Measurements from ENCODE around the gene LCLAT1. TPM values are rescaled to one million over a fixed set of nuclear protein-coding genes. Genes with fewer than 3 reads are reported as not detected.
"Not testable (repeated sequence)": the region's sequence is repeated elsewhere in the genome, so short reads cannot be mapped to it uniquely, and the experiment has no call there.

Gene LCLAT1
- total RNA-seq, 1 donor from 2014 or later, result 18.8 TPM

- Histone ChIP-seq H3K9ac (ENCODE audit: low read depth in 1 of 3, low read length in 3 of 3) (no peak overlapping the region), H3K27me3 (ENCODE audit: control insufficient read depth in 3 of 3, insufficient read depth in 3 of 3, low read length in 3 of 3) (no peaks in the 10 kb centered on the region), H3K27ac (ENCODE audit: low read depth, low read length) (no peak overlapping the region), H3K36me3 (ENCODE audit: control insufficient read depth in 3 of 3, insufficient read depth in 3 of 3, low read length in 3 of 3) (no peaks in the 10 kb centered on the region), H3K4me1 (ENCODE audit: control insufficient read depth in 3 of 3, insufficient read depth in 3 of 3, low read length in 3 of 3) (no peaks in the 10 kb centered on the region), H3K4me3 (ENCODE audit: low read length in 3 of 3) (no peak overlapping the region), H3K9me3 (ENCODE audit: control insufficient read depth in 3 of 3, low read length in 3 of 3) (no peaks in the 10 kb centered on the region)
Observed at GRCh38 chr2:30601375-30601774, 154.3 kb downstream of the LCLAT1 start.

- Histone ChIP-seq H3K27me3 (ENCODE audit: control insufficient read depth in 3 of 3, insufficient read depth in 3 of 3, low read length in 3 of 3) (no peaks in the 10 kb centered on the region), H3K36me3 (ENCODE audit: control insufficient read depth in 3 of 3, insufficient read depth in 3 of 3, low read length in 3 of 3) (no peaks in the 10 kb centered on the region), H3K9ac (ENCODE audit: low read depth in 1 of 3, low read length in 3 of 3) (no peak overlapping the region), H3K9me3 (ENCODE audit: control insufficient read depth in 3 of 3, low read length in 3 of 3) (no peaks in the 10 kb centered on the region), H3K4me1 (ENCODE audit: control insufficient read depth in 3 of 3, insufficient read depth in 3 of 3, low read length in 3 of 3) (no peaks in the 10 kb centered on the region), H3K27ac (ENCODE audit: low read depth, low read length) (no peak overlapping the region), H3K4me3 (ENCODE audit: low read length in 3 of 3) (no peak overlapping the region)
Observed at GRCh38 chr2:30605197-30605596, 158.2 kb downstream of the LCLAT1 start.

- no peak overlapping the region for H3K27ac ChIP-seq (ENCODE audit: low read depth, low read length)
- no peaks in the 10 kb centered on the region for H3K4me1 ChIP-seq (ENCODE audit: control insufficient read depth in 3 of 3, insufficient read depth in 3 of 3, low read length in 3 of 3)
- no peaks in the 10 kb centered on the region for H3K9me3 ChIP-seq (ENCODE audit: control insufficient read depth in 3 of 3, low read length in 3 of 3)
- H3K36me3 ChIP-seq (ENCODE audit: control insufficient read depth in 3 of 3, insufficient read depth in 3 of 3, low read length in 3 of 3), result no peaks in the 10 kb centered on the region
- H3K9ac ChIP-seq (ENCODE audit: low read depth in 1 of 3, low read length in 3 of 3), result no peak overlapping the region
- no peaks in the 10 kb centered on the region for H3K27me3 ChIP-seq (ENCODE audit: control insufficient read depth in 3 of 3, insufficient read depth in 3 of 3, low read length in 3 of 3)
- H3K4me3 ChIP-seq (ENCODE audit: low read length in 3 of 3), result no peak overlapping the region
Observed at GRCh38 chr2:30608643-30609042, 161.6 kb downstream of the LCLAT1 start.

GRCh38 chr2:30611583-30611982 lies 164.5 kb downstream of the LCLAT1 start:
- H3K9me3 ChIP-seq (ENCODE audit: control insufficient read depth in 3 of 3, low read length in 3 of 3), result no peaks in the 10 kb centered on the region
- no peaks in the 10 kb centered on the region for H3K27me3 ChIP-seq (ENCODE audit: control insufficient read depth in 3 of 3, insufficient read depth in 3 of 3, low read length in 3 of 3)
- no peak overlapping the region for H3K4me3 ChIP-seq (ENCODE audit: low read length in 3 of 3)
- H3K36me3 ChIP-seq (ENCODE audit: control insufficient read depth in 3 of 3, insufficient read depth in 3 of 3, low read length in 3 of 3), result no peaks in the 10 kb centered on the region
- H3K9ac ChIP-seq (ENCODE audit: low read depth in 1 of 3, low read length in 3 of 3), result no peak overlapping the region
- no peaks in the 10 kb centered on the region for H3K4me1 ChIP-seq (ENCODE audit: control insufficient read depth in 3 of 3, insufficient read depth in 3 of 3, low read length in 3 of 3)
- H3K27ac ChIP-seq (ENCODE audit: low read depth, low read length), result no peak overlapping the region

GRCh38 chr2:30612371-30612770 lies 165.3 kb downstream of the LCLAT1 start:
- H3K4me1 ChIP-seq (ENCODE audit: control insufficient read depth in 3 of 3, insufficient read depth in 3 of 3, low read length in 3 of 3), result no peaks in the 10 kb centered on the region
- no peak overlapping the region for H3K4me3 ChIP-seq (ENCODE audit: low read length in 3 of 3)
- H3K27me3 ChIP-seq (ENCODE audit: control insufficient read depth in 3 of 3, insufficient read depth in 3 of 3, low read length in 3 of 3), result no peaks in the 10 kb centered on the region
- H3K9me3 ChIP-seq (ENCODE audit: control insufficient read depth in 3 of 3, low read length in 3 of 3), result no peaks in the 10 kb centered on the region
- no peak overlapping the region for H3K9ac ChIP-seq (ENCODE audit: low read depth in 1 of 3, low read length in 3 of 3)
- H3K36me3 ChIP-seq (ENCODE audit: control insufficient read depth in 3 of 3, insufficient read depth in 3 of 3, low read length in 3 of 3), result no peaks in the 10 kb centered on the region
- H3K27ac ChIP-seq (ENCODE audit: low read depth, low read length), result no peak overlapping the region

GRCh38 chr2:30613001-30613400 lies 166.0 kb downstream of the LCLAT1 start:
- Histone ChIP-seq H3K27ac (ENCODE audit: low read depth, low read length) (no peak overlapping the region), H3K27me3 (ENCODE audit: control insufficient read depth in 3 of 3, insufficient read depth in 3 of 3, low read length in 3 of 3) (no peaks in the 10 kb centered on the region), H3K36me3 (ENCODE audit: control insufficient read depth in 3 of 3, insufficient read depth in 3 of 3, low read length in 3 of 3) (no peaks in the 10 kb centered on the region), H3K9ac (ENCODE audit: low read depth in 1 of 3, low read length in 3 of 3) (no peak overlapping the region), H3K4me1 (ENCODE audit: control insufficient read depth in 3 of 3, insufficient read depth in 3 of 3, low read length in 3 of 3) (no peaks in the 10 kb centered on the region), H3K9me3 (ENCODE audit: control insufficient read depth in 3 of 3, low read length in 3 of 3) (no peaks in the 10 kb centered on the region), H3K4me3 (ENCODE audit: low read length in 3 of 3) (no peak overlapping the region)

GRCh38 chr2:30614227-30614626 lies 167.2 kb downstream of the LCLAT1 start:
- H3K9ac ChIP-seq (ENCODE audit: low read depth in 1 of 3, low read length in 3 of 3); H3K36me3 ChIP-seq (ENCODE audit: control insufficient read depth in 3 of 3, insufficient read depth in 3 of 3, low read length in 3 of 3); H3K4me1 ChIP-seq (ENCODE audit: control insufficient read depth in 3 of 3, insufficient read depth in 3 of 3, low read length in 3 of 3); H3K9me3 ChIP-seq (ENCODE audit: control insufficient read depth in 3 of 3, low read length in 3 of 3); H3K27ac ChIP-seq (ENCODE audit: low read depth, low read length); H3K4me3 ChIP-seq (ENCODE audit: low read length in 3 of 3); H3K27me3 ChIP-seq (ENCODE audit: control insufficient read depth in 3 of 3, insufficient read depth in 3 of 3, low read length in 3 of 3): not testable (repeated sequence)

GRCh38 chr2:30615926-30616325 lies 168.9 kb downstream of the LCLAT1 start:
- H3K9me3 ChIP-seq (ENCODE audit: control insufficient read depth in 3 of 3, low read length in 3 of 3), result no peaks in the 10 kb centered on the region
- no peak overlapping the region for H3K27ac ChIP-seq (ENCODE audit: low read depth, low read length)
- H3K4me3 ChIP-seq (ENCODE audit: low read length in 3 of 3), result no peak overlapping the region
- no peaks in the 10 kb centered on the region for H3K27me3 ChIP-seq (ENCODE audit: control insufficient read depth in 3 of 3, insufficient read depth in 3 of 3, low read length in 3 of 3)
- H3K4me1 ChIP-seq (ENCODE audit: control insufficient read depth in 3 of 3, insufficient read depth in 3 of 3, low read length in 3 of 3), result no peaks in the 10 kb centered on the region
- no peak overlapping the region for H3K9ac ChIP-seq (ENCODE audit: low read depth in 1 of 3, low read length in 3 of 3)
- H3K36me3 ChIP-seq (ENCODE audit: control insufficient read depth in 3 of 3, insufficient read depth in 3 of 3, low read length in 3 of 3), result no peaks in the 10 kb centered on the region

- no peaks in the 10 kb centered on the region for H3K36me3 ChIP-seq (ENCODE audit: control insufficient read depth in 3 of 3, insufficient read depth in 3 of 3, low read length in 3 of 3)
- H3K4me1 ChIP-seq (ENCODE audit: control insufficient read depth in 3 of 3, insufficient read depth in 3 of 3, low read length in 3 of 3), result no peaks in the 10 kb centered on the region
- no peak overlapping the region for H3K9ac ChIP-seq (ENCODE audit: low read depth in 1 of 3, low read length in 3 of 3)
- no peak overlapping the region for H3K4me3 ChIP-seq (ENCODE audit: low read length in 3 of 3)
- no peak overlapping the region for H3K27ac ChIP-seq (ENCODE audit: low read depth, low read length)
- H3K9me3 ChIP-seq (ENCODE audit: control insufficient read depth in 3 of 3, low read length in 3 of 3), result no peaks in the 10 kb centered on the region
- no peaks in the 10 kb centered on the region for H3K27me3 ChIP-seq (ENCODE audit: control insufficient read depth in 3 of 3, insufficient read depth in 3 of 3, low read length in 3 of 3)
Observed at GRCh38 chr2:30620102-30620501, 173.1 kb downstream of the LCLAT1 start.

GRCh38 chr2:30621836-30622235 lies 174.8 kb downstream of the LCLAT1 start:
- Histone ChIP-seq H3K9ac (ENCODE audit: low read depth in 1 of 3, low read length in 3 of 3) (no peak overlapping the region), H3K27ac (ENCODE audit: low read depth, low read length) (no peak overlapping the region), H3K27me3 (ENCODE audit: control insufficient read depth in 3 of 3, insufficient read depth in 3 of 3, low read length in 3 of 3) (no peaks in the 10 kb centered on the region), H3K9me3 (ENCODE audit: control insufficient read depth in 3 of 3, low read length in 3 of 3) (no peaks in the 10 kb centered on the region), H3K4me3 (ENCODE audit: low read length in 3 of 3) (no peak overlapping the region), H3K36me3 (ENCODE audit: control insufficient read depth in 3 of 3, insufficient read depth in 3 of 3, low read length in 3 of 3) (no peaks in the 10 kb centered on the region), H3K4me1 (ENCODE audit: control insufficient read depth in 3 of 3, insufficient read depth in 3 of 3, low read length in 3 of 3) (peaks cover 0 to 4% (median 0%) of the 10 kb centered on the region in 3 donors)

- H3K36me3 ChIP-seq (ENCODE audit: control insufficient read depth in 3 of 3, insufficient read depth in 3 of 3, low read length in 3 of 3), result no peaks in the 10 kb centered on the region
Observed at GRCh38 chr2:30622452-30622851, 175.4 kb downstream of the LCLAT1 start.

More at GRCh38 chr2:30622452-30622851, 175.4 kb downstream of the LCLAT1 start:
- Histone ChIP-seq H3K9ac (ENCODE audit: low read depth in 1 of 3, low read length in 3 of 3) (no peak overlapping the region), H3K27ac (ENCODE audit: low read depth, low read length) (no peak overlapping the region), H3K27me3 (ENCODE audit: control insufficient read depth in 3 of 3, insufficient read depth in 3 of 3, low read length in 3 of 3) (no peaks in the 10 kb centered on the region), H3K4me1 (ENCODE audit: control insufficient read depth in 3 of 3, insufficient read depth in 3 of 3, low read length in 3 of 3) (peaks cover 0 to 4% (median 0%) of the 10 kb centered on the region in 3 donors), H3K4me3 (ENCODE audit: low read length in 3 of 3) (no peak overlapping the region), H3K9me3 (ENCODE audit: control insufficient read depth in 3 of 3, low read length in 3 of 3) (no peaks in the 10 kb centered on the region)
